Measurements from ENCODE around the gene ST6GALNAC5.

The ST6GALNAC5 gene

DNA sequence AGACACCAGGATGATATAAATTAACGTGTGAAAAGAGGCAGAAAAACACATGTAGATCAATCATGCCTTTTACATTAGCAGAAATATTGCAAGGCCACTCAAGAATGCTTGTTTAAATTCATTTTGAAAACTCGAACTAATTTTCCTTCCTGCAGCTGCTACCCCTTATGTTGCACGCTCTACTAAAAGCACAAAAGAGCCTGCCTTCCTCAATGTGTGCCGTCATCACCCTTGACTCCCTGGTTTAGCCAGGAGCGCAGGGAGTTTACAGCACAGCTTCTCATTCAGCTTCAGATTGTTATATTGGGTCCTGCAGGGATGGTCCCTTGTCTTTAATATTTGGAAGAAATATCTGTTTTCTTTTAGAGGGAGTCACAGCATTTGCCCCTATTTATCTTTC lies 10.1 kb upstream of the ST6GALNAC5 start:
- no peaks in the 10 kb centered on the region for H3K27me3 ChIP-seq (ENCODE audit: insufficient read depth, poor library complexity, severe bottlenecking)
- no peak for TF ChIP-seq POLR2AphosphoS5 (IDR thresholded peaks at IDR 0.05; ENCODE audit: low read depth)
- TF ChIP-seq SPI1 (IDR thresholded peaks at IDR 0.05; ENCODE audit: borderline replicate concordance, low read depth): no peak
- TF ChIP-seq, protein P1, sequence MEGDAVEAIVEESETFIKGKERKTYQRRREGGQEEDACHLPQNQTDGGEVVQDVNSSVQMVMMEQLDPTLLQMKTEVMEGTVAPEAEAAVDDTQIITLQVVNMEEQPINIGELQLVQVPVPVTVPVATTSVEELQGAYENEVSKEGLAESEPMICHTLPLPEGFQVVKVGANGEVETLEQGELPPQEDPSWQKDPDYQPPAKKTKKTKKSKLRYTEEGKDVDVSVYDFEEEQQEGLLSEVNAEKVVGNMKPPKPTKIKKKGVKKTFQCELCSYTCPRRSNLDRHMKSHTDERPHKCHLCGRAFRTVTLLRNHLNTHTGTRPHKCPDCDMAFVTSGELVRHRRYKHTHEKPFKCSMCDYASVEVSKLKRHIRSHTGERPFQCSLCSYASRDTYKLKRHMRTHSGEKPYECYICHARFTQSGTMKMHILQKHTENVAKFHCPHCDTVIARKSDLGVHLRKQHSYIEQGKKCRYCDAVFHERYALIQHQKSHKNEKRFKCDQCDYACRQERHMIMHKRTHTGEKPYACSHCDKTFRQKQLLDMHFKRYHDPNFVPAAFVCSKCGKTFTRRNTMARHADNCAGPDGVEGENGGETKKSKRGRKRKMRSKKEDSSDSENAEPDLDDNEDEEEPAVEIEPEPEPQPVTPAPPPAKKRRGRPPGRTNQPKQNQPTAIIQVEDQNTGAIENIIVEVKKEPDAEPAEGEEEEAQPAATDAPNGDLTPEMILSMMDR (IDR thresholded peaks at IDR 0.05; ENCODE audit: insufficient read depth, low read length): no peak
- TF ChIP-seq GABPA (IDR thresholded peaks at IDR 0.05; ENCODE audit: low read depth): no peak
- TF ChIP-seq, protein P2, sequence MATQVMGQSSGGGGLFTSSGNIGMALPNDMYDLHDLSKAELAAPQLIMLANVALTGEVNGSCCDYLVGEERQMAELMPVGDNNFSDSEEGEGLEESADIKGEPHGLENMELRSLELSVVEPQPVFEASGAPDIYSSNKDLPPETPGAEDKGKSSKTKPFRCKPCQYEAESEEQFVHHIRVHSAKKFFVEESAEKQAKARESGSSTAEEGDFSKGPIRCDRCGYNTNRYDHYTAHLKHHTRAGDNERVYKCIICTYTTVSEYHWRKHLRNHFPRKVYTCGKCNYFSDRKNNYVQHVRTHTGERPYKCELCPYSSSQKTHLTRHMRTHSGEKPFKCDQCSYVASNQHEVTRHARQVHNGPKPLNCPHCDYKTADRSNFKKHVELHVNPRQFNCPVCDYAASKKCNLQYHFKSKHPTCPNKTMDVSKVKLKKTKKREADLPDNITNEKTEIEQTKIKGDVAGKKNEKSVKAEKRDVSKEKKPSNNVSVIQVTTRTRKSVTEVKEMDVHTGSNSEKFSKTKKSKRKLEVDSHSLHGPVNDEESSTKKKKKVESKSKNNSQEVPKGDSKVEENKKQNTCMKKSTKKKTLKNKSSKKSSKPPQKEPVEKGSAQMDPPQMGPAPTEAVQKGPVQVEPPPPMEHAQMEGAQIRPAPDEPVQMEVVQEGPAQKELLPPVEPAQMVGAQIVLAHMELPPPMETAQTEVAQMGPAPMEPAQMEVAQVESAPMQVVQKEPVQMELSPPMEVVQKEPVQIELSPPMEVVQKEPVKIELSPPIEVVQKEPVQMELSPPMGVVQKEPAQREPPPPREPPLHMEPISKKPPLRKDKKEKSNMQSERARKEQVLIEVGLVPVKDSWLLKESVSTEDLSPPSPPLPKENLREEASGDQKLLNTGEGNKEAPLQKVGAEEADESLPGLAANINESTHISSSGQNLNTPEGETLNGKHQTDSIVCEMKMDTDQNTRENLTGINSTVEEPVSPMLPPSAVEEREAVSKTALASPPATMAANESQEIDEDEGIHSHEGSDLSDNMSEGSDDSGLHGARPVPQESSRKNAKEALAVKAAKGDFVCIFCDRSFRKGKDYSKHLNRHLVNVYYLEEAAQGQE (IDR thresholded peaks at IDR 0.05; ENCODE audit: insufficient replicate concordance, low read depth): no peak
- DNase-seq (ENCODE audit: low read depth in 1 of 2, low spot score in 1 of 2): no peak
- H3K4me3 ChIP-seq (replicated peaks; ENCODE audit: insufficient read depth, low read length): no peak overlapping the region
- H3K27ac ChIP-seq (replicated peaks): no peak overlapping the region

DNA sequence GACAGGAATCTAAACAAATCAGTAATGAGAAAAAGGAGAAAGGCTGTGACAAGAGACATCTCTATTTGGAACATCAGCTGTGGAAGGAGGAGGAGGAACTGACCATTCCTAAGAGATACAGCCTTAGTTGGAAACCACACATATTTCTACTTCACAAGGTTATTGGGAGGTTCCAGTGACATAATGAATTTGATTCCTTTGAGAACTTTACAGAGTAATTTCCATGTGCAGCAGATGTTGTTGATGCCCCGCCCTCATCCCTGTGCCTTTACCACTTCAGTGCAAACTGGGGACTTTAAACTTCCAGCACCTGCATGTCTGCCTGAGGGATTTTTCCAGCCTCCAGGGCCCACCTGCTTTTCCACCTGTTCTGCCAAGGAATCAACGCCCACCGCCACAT lies 9.3 kb upstream of the ST6GALNAC5 start:
- H3K27me3 ChIP-seq (ENCODE audit: insufficient read depth, poor library complexity, severe bottlenecking): no peaks in the 10 kb centered on the region
- H3K27ac ChIP-seq (replicated peaks): no peak overlapping the region
- no peak for TF ChIP-seq GABPA (IDR thresholded peaks at IDR 0.05; ENCODE audit: low read depth)
- no peak for TF ChIP-seq POLR2AphosphoS5 (IDR thresholded peaks at IDR 0.05; ENCODE audit: low read depth)
- no peak for TF ChIP-seq SPI1 (IDR thresholded peaks at IDR 0.05; ENCODE audit: borderline replicate concordance, low read depth)
- TF ChIP-seq, protein P2 (IDR thresholded peaks at IDR 0.05; ENCODE audit: insufficient replicate concordance, low read depth): no peak
- TF ChIP-seq, protein P1 (IDR thresholded peaks at IDR 0.05; ENCODE audit: insufficient read depth, low read length): no peak
- DNase-seq (ENCODE audit: low read depth in 1 of 2, low spot score in 1 of 2): no peak
- no peak overlapping the region for H3K4me3 ChIP-seq (replicated peaks; ENCODE audit: insufficient read depth, low read length)

DNA sequence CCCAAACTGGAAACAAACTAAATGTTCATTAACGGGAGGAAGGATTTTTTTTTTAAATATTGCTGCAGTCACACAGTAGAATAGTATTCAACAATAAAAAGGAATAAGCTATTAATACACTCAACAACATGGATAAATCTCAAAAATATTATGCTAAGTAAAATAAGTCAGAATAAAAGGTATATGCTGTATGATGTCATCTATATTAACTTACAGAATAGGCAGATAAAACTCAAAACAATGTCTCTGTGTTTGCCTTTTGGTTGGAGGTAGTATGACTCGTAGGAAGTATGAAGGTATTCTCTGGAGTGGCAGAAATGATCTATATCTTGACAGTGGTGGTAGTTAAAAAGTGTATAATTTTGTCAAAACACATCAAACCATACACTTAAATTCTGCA lies 6.1 kb upstream of the ST6GALNAC5 start:
- no peak for TF ChIP-seq GABPA (IDR thresholded peaks at IDR 0.05; ENCODE audit: low read depth)
- TF ChIP-seq, protein P1 (IDR thresholded peaks at IDR 0.05; ENCODE audit: insufficient read depth, low read length): no peak
- TF ChIP-seq SPI1 (IDR thresholded peaks at IDR 0.05; ENCODE audit: borderline replicate concordance, low read depth): no peak
- no peak for TF ChIP-seq POLR2AphosphoS5 (IDR thresholded peaks at IDR 0.05; ENCODE audit: low read depth)
- TF ChIP-seq, protein P2 (IDR thresholded peaks at IDR 0.05; ENCODE audit: insufficient replicate concordance, low read depth): no peak
- DNase-seq (ENCODE audit: low read depth in 1 of 2, low spot score in 1 of 2): no peak
- no peak overlapping the region for H3K4me3 ChIP-seq (replicated peaks; ENCODE audit: insufficient read depth, low read length)
- H3K27ac ChIP-seq (replicated peaks): no peak overlapping the region
- peaks cover 18% of the 10 kb centered on the region for H3K27me3 ChIP-seq (ENCODE audit: insufficient read depth, poor library complexity, severe bottlenecking)

Measured in HL-60 (cell line).